Activated naive CD4-positive, alpha-beta T cell treated with anti-CD3 and anti-CD28 coated beads, Interleukin-2, amount 50 U/mL, for 72 hours (primary cell): ENCODE measurements around the gene AIG1. TPM values are rescaled to one million over a fixed set of nuclear protein-coding genes. Genes with fewer than 3 reads are reported as not detected.

Source experiments
- ATAC-seq, 2 donors: fragments of 150-1000 bp; cut with Tn5 transposase; 2 replicates each; pipeline ENCODE4 v1.10.0; 2021; ENCODE audit warnings: mild to moderate bottlenecking in 2 of 2, moderate library complexity in 2 of 2
- DNase-seq, 2 donors: peaks; one replicate each; pipeline ENCODE4 v3.0.0; 2021 to 2022; ENCODE audit warnings: low spot score in 2 of 2
- H3K27ac Mint-ChIP-seq, 2 donors: one replicate each; pipeline ENCODE4 v1.8.0; 2022; ENCODE audit warnings: mild to moderate bottlenecking in 2 of 2, mixed read lengths in 2 of 2
- H3K36me3 Mint-ChIP-seq, 2 donors: one replicate each; pipeline ENCODE4 v1.8.0; 2022; ENCODE audit warnings: mixed read lengths in 2 of 2
- H3K9me3 Mint-ChIP-seq, 2 donors: one replicate each; pipeline ENCODE4 v1.8.0; 2022; ENCODE audit warnings: mixed read lengths in 2 of 2
- total RNA-seq, 2 donors: library from RNA; stranded (reverse); gene quantifications; one replicate each; pipeline ENCODE4 v1.2.3, GENCODE V29; 2022

Gene AIG1
- total RNA-seq, 2 donors from 2014 or later, result 15.5 to 34.8 TPM

GRCh38 chr6:143363299-143363698 lies 302.6 kb downstream of the AIG1 start:
- Mint-ChIP-seq H3K9me3 (no peaks in the 10 kb centered on the region), H3K27ac (no peak overlapping the region), H3K36me3 (no peaks in the 10 kb centered on the region)
- no peak for DNase-seq
- ATAC-seq, result no peak

DNA sequence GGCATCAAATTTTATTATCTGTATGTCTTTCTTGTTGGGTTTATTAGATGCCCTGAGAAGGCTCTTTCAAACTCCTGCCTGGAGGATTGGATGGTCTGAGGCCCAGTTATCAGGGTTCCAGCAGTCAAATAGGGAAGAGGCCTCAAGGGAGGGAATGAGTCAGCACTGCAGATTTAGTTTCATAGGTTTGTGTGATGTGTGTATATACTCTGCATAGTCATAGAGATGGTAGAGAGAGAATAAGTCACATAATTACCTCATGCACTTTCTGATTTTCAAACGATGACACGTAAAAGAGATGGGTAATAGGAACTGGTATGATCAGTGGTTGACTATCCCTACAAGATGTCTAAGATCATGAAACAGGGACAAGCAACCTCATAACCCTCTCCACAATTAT lies 307.7 kb downstream of the AIG1 start:
- Mint-ChIP-seq H3K9me3 (no peaks in the 10 kb centered on the region), H3K36me3 (no peaks in the 10 kb centered on the region), H3K27ac (no peak overlapping the region)
- ATAC-seq, result peak; percentile 73 to 99
- DNase-seq, result peak in 1 of 2 donors; percentile 13

DNA sequence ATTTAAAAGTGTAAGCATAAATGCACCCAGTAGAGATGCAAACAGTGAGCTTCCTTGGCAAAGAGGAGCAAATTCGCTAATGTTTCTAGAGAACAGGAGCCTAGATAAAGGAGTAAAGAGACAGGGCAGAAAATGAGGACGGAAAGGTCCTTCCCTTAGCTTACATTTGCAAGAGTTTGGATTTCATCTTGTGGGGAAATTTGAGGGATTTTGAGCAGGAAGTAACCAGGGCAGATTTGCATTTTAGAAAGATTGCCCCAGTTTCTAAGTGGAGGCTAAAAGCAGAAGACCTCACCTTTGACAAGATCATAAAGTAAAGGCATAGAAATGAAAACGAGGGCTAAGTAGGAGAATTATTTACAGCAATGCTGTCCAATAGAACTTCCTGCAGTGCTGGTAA lies 309.3 kb downstream of the AIG1 start:
- no peak for ATAC-seq
- no peaks in the 10 kb centered on the region for H3K9me3 Mint-ChIP-seq
- no peaks in the 10 kb centered on the region for H3K36me3 Mint-ChIP-seq

GRCh38 chr6:143370812-143371370 lies 310.2 kb downstream of the AIG1 start:
- DNase-seq (no peak), ATAC-seq (no peak)
- Mint-ChIP-seq H3K27ac (no peak overlapping the region), H3K36me3 (no peaks in the 10 kb centered on the region), H3K9me3 (no peaks in the 10 kb centered on the region)

More for the DNA sequence above, 309.3 kb downstream of the AIG1 start:
- H3K27ac Mint-ChIP-seq, result no peak overlapping the region
- DNase-seq, result no peak

- ATAC-seq, result no peak
- Mint-ChIP-seq H3K36me3 (peaks cover 0 to 4% of the 10 kb centered on the region in 2 donors), H3K9me3 (peaks cover 0 to 7% of the 10 kb centered on the region in 2 donors), H3K27ac (no peak overlapping the region)
- DNase-seq, result no peak
These were observed 311.7 kb downstream of the AIG1 start for GRCh38 chr6:143372199-143372882.

DNA sequence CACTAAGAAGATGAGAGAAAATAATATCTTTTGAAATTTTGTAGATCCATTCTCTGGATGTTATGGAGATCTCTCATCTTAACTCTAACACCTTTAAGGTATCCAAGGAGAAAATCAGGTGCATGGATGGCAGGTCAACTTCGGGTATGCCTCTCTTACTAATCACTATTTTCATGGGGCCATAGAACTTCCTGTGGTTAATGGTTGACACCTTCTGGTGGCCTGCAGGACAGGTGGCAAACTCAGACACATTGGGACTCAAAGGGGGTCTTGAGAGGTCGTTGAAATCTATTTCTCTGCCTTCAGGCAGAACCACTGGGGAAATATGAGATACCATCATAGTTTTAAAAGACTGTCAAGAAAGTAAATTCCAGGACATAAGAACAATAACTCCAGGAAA lies 313.3 kb downstream of the AIG1 start:
- Mint-ChIP-seq H3K36me3 (peaks cover 0 to 4% of the 10 kb centered on the region in 2 donors), H3K27ac (no peak overlapping the region), H3K9me3 (peaks cover 0 to 17% of the 10 kb centered on the region in 2 donors)
- ATAC-seq, result no peak
- DNase-seq, result no peak

GRCh38 chr6:143375022-143375585 lies 314.4 kb downstream of the AIG1 start:
- ATAC-seq, result no peak
- H3K27ac Mint-ChIP-seq, result no peak overlapping the region
- no peak for DNase-seq
- H3K9me3 Mint-ChIP-seq, result peaks cover 0 to 17% of the 10 kb centered on the region in 2 donors
- H3K36me3 Mint-ChIP-seq, result peaks cover 0 to 4% of the 10 kb centered on the region in 2 donors

DNA sequence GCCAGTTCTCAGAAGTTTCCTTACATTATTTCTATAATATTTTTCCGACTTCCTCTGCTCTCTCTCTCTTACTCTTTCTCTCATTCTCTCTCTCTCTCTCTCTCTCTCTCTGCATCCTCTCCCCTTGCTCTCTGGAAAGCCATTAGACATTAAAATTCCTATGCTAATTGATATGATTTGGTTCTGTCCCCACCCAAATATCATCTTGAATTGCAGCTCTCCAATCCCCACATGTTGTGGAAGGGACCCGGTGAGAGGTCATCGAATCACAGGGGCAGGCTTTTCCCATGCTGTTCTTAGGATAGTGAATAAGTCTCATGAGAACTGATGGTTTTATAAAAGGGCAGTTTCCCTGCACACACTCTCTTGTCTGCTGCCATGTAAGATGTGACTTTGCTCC lies 315.7 kb downstream of the AIG1 start:
- Mint-ChIP-seq H3K27ac (no peak overlapping the region), H3K36me3 (peaks cover 0 to 4% of the 10 kb centered on the region in 2 donors), H3K9me3 (peaks cover 0 to 17% of the 10 kb centered on the region in 2 donors)
- ATAC-seq, result no peak
- no peak for DNase-seq

DNA sequence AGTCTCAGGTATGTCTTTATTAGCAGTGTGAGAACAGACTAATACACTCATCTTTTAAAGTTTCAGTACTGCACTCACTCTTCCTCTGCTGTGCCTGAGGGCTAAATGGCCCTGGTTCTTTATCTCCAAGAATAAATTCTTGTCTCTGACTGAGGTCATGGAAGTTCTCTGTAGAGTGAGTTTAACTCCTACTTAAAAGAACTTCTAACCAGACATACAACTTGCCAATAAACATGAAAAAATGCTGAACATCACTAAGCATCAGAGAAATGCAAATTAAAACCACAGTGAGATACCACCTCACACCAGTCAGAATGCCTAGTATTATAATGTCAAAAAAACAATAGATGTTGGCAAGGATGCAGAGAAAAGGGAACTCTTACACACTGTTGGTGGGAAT lies 316.2 kb downstream of the AIG1 start:
- no peak overlapping the region for H3K27ac Mint-ChIP-seq
- ATAC-seq (no peak), DNase-seq (no peak)
- H3K9me3 Mint-ChIP-seq, result peaks cover 0 to 17% of the 10 kb centered on the region in 2 donors
- peaks cover 0 to 4% of the 10 kb centered on the region in 2 donors for H3K36me3 Mint-ChIP-seq

GRCh38 chr6:143385636-143386035 lies 324.9 kb downstream of the AIG1 start:
- Mint-ChIP-seq H3K36me3 (no peaks in the 10 kb centered on the region), H3K27ac (no peak overlapping the region), H3K9me3 (peaks cover 0 to 5% of the 10 kb centered on the region in 2 donors)
- ATAC-seq (no peak), DNase-seq (no peak)

DNA sequence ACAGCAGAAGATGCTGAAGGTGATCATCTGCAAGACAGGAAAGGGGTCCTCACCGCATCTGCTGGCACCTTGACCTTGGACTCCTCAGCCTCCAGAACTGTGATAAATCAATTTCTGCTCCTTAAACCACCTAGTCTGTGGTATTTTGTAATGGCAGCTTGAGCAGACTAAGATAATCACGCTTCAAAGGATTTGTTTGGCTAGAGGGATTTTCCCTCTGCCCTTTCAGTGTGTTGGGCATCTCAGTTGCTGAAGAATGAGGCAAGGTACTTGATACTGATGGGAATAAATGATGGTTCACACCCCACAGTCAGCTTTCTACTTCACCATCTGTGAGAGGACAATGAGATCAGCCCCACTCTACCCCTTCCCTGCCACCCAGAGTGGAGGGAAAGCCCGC lies 329.6 kb downstream of the AIG1 start:
- H3K27ac Mint-ChIP-seq, result no peak overlapping the region
- H3K9me3 Mint-ChIP-seq, result peaks cover 0 to 5% of the 10 kb centered on the region in 2 donors
- DNase-seq (no peak), ATAC-seq (peak in 1 of 2 donors; percentile 44)
- no peaks in the 10 kb centered on the region for H3K36me3 Mint-ChIP-seq

Other genes with a start within 250 kb of the AIG1 start
- 10 to 100 TPM; 23.8 to 33.1 TPM for gene HIVEP2, start 115.7 kb upstream of the AIG1 start, total RNA-seq